Measurements from ENCODE around the gene GRIK4.

The GRIK4 gene

DNA sequence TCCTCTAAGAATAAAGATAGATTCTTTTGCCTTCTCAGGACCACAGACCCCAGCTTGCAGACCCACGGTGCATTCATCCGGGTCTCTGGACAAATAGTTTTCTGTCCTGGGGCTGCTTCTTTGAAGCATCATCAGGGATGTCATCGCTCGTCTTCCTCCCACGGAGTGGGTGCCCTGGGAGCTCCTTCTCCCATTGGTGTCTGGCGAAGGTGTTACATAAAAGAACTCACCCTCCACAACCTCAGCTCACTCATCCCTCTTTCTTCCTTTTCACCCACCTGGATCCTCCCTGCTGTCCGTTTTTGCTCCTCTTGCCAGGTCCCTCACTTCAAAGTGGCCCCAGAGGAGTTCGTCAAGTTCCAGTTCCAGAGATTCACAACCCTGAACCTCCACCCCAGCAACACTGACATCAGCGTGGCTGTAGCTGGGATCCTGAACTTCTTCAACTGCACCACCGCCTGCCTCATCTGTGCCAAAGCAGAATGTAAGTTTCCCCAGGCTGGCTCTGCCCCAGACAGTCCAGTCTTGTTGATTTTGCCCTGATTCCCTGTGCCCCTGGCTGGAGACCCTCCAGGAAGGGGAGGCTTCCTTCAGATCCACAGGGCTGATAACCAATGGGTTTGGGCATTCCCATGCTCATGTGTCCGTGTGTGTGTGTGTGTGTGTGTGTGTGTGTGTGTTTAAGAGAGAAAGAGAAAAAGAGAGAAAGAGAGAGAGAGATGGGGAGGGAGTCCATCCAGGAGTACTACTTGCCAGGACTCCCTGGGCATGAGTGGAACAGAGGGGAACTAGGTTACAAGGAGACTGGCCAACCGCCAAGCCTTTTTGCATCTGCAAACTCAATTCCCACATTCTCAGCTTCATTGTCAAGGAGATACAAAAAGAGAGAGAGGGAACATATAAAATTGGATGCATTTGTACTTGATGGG lies 308.2 kb downstream of the GRIK4 start:
- DNase-seq (ENCODE audit: low read depth) = no peak
- no peak overlapping the region for H3K4me3 ChIP-seq (ENCODE audit: low read depth, low read length)
- TF ChIP-seq, protein P1, sequence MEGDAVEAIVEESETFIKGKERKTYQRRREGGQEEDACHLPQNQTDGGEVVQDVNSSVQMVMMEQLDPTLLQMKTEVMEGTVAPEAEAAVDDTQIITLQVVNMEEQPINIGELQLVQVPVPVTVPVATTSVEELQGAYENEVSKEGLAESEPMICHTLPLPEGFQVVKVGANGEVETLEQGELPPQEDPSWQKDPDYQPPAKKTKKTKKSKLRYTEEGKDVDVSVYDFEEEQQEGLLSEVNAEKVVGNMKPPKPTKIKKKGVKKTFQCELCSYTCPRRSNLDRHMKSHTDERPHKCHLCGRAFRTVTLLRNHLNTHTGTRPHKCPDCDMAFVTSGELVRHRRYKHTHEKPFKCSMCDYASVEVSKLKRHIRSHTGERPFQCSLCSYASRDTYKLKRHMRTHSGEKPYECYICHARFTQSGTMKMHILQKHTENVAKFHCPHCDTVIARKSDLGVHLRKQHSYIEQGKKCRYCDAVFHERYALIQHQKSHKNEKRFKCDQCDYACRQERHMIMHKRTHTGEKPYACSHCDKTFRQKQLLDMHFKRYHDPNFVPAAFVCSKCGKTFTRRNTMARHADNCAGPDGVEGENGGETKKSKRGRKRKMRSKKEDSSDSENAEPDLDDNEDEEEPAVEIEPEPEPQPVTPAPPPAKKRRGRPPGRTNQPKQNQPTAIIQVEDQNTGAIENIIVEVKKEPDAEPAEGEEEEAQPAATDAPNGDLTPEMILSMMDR (IDR thresholded peaks at IDR 0.05; ENCODE audit: low read depth, low read length, missing control alignments) = no peak

DNA sequence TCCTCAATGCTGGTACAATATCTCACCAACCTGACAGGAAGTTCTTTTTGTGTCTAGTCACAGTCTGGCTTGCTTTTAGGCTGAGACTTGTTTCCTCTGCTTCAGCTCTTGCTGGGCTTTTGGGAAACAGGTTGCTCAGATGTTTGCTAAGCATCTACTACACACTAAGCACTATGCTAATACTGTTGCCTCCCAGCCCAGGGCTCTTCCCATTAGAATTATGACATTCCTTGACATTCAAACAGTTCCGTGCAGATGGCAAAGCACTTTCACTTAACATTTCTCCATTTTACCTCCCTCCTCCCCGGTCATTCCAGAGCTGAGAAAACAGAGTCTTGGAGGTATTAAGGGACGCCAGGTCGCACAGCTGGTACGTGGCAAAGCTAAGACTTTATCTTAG lies 311.6 kb downstream of the GRIK4 start:
- H3K4me3 ChIP-seq (ENCODE audit: low read depth, low read length) = no peak overlapping the region
- DNase-seq (ENCODE audit: low read depth) = no peak
- TF ChIP-seq, protein P1 (IDR thresholded peaks at IDR 0.05; ENCODE audit: low read depth, low read length, missing control alignments) = no peak

DNA sequence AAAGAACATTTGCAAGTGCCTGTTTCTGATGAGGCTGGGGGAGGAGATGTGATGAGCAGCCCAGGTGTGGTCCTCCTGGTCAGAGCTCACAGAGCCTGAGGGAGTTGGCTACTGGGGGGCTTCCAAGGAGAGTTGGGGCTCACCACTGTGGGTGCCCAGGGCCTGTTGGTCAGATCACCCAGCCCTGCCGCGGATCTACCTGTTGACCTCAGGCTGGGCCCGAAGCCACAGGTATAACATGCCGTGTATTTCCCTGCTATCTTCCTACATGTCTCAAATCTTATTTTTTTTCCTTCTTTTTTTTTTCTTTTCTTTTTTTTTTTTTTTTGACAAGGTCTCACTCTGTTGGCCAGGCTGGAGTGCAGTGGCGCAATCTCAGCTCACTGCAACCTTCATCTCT lies 312.7 kb downstream of the GRIK4 start:
- TF ChIP-seq, protein P1 (IDR thresholded peaks at IDR 0.05; ENCODE audit: low read depth, low read length, missing control alignments) = no peak
- H3K4me3 ChIP-seq (ENCODE audit: low read depth, low read length) = no peak overlapping the region
- DNase-seq (ENCODE audit: low read depth) = no peak

DNA sequence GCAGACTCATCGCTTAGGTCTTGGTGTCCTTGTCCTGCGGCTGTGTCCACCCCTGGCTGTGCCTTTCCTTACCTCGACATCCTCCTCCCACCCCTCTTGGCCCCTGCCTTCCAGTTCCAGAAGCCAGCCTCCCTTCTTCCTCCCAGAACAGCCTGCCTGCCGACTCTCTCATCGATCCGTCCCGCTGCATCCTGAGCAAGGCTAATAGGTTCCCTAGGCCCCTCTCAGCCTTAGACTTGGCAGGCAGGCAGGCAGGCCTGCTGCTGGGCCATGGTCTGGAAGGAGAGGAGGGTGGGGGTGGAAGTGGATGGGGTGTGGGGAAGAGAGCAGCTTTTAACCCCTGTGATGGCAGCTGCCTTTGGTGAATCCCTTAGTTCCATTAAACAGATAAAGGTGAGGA lies 315.6 kb downstream of the GRIK4 start:
- no peak overlapping the region for H3K4me3 ChIP-seq (ENCODE audit: low read depth, low read length)
- TF ChIP-seq, protein P1 (IDR thresholded peaks at IDR 0.05; ENCODE audit: low read depth, low read length, missing control alignments) = no peak
- no peak for DNase-seq (ENCODE audit: low read depth)

DNA sequence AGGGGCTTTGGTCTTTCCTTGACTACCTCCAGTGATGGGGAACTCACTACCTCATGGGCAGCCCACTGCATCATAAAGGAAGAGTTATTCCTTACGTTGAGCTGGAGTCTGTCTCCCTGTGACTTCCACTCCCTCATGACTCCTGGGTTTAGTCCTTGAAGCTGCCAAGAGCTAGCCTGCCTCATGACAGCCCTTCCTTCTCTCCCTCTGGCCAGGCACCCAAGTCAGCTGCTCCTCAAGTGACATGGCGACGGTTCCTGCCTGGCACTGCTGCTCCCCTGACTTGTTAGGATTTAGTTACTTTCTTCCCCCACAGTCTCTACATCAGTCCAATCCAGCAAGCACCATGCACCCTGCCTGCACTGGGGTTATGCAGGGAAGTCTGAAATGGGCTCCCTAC lies 316.3 kb downstream of the GRIK4 start:
- DNase-seq (ENCODE audit: low read depth) = no peak
- no peak overlapping the region for H3K4me3 ChIP-seq (ENCODE audit: low read depth, low read length)
- TF ChIP-seq, protein P1 (IDR thresholded peaks at IDR 0.05; ENCODE audit: low read depth, low read length, missing control alignments) = no peak

DNA sequence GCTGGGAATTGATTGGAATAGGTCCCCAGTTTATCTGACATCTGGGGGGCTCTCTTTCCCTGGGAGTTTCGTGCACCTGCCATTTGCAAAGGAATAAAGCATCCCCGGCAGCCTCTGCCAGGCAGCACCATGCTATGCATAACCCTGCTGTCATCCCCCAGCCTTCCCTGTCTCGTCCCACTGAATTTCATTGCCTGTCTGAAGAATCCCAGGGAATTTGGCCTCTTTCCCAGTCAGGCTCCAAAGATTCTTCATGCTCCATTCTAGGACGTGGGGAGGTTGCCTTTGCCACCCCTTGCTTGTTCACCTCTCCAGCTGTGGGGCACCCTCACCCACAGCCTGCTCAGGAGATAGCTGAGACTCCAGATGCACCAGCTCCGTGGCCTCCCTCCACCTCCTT lies 317.3 kb downstream of the GRIK4 start:
- DNase-seq (ENCODE audit: low read depth) = no peak
- TF ChIP-seq, protein P1 (IDR thresholded peaks at IDR 0.05; ENCODE audit: low read depth, low read length, missing control alignments) = no peak
- H3K4me3 ChIP-seq (ENCODE audit: low read depth, low read length) = no peak overlapping the region
